Activated CD4-positive, alpha-beta T cell treated with anti-CD3 and anti-CD28 coated beads, Interleukin-10, Interleukin-2, amounts not matched to agents 100 ng/mL and 50 ng/mL, durations not matched to agents 16 hours and 8 hours (primary cell): Measurements from ENCODE around the gene LDHAL6A.

Experiments used
- DNase-seq: peaks from one replicate; pipeline ENCODE4 v3.0.0-alpha.2; 2020

The LDHAL6A gene

DNA sequence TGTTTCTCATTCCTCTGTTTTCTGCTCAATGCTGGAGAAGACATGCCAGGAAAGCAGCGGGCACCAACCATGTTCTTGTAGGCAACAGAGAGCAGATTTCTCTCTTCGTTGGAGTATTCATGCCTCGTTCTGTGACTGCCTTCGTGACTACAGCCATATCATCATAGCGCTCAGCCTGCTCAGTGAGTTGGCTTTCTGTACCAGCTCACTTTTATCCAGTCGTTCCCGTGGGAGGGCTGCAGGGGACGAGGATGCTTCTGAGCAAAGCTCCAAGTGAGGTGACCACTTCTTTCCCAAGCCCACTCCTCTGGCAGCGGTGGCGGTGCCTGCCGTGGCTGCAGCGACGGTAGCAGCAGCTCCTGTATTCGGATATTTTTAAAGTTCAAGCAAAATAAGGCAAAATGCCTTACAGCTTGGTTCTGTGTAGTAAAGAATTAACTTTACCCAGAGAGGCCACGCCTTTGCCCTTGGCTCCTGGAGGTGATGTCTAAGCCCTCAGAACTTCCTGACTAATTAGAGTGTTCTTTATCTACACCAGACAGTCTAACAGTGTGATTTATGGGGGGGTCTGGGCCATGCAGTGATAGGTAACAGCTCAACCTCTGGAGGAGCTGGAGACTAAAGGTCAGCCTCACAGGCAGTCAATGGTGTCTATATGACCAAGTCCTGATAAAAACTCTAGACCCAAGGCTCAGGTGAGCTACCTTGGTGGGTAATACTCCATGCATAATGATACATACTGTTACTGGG is 35.3 kb downstream of the LDHAL6A start:
- DNase-seq = no peak

- no peak for DNase-seq
Measured at GRCh38 chr11:18491924-18492323, 36.3 kb downstream of the LDHAL6A start.

- no peak for DNase-seq
Measured at GRCh38 chr11:18492888-18493287, 37.2 kb downstream of the LDHAL6A start.

- DNase-seq = no peak
Measured at GRCh38 chr11:18493310-18493709, 37.7 kb downstream of the LDHAL6A start.

GRCh38 chr11:18495271-18495670 is 39.6 kb downstream of the LDHAL6A start:
- DNase-seq = no peak

DNA sequence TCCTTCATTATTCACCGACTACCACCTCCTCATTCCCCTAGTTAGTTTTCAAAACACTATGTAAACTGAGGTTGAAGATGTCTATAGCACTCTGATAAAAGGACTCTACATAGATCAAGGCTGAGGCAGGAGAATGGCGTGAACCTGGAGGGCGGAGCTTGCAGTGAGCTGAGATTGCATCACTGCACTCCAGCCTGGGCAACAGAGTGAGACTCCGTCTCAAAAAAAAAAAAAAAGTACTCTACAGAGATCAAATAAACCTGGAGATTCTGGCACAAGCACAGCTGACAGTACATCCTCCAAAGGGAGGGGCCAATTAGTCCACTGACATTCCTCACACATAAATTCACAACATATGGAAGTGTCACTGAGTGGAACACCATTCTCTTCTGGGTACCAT is 40.0 kb downstream of the LDHAL6A start:
- DNase-seq = no peak

GRCh38 chr11:18498039-18498438 is 42.4 kb downstream of the LDHAL6A start:
- DNase-seq = no peak

DNA sequence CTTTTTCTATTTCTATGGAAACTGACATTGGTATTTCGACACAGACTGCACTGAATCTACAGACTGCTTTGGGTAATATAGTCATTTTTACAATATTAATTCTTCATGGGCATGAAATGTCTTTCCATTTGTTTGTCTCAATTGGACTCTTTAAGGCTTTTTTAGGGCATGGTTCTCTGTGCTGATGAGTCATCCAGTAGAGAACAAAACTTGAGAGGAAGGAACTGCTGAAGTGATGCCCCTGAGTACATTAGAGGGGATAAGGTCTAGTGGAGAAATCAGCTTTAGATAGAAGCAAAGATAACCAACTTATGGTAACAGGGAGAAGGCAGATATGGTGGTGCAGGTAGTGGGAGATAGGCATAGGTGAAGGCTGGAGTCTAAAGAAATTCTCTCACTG is 46.0 kb downstream of the LDHAL6A start:
- no peak for DNase-seq

- no peak for DNase-seq
Measured at GRCh38 chr11:18502352-18502751, 46.7 kb downstream of the LDHAL6A start.

DNA sequence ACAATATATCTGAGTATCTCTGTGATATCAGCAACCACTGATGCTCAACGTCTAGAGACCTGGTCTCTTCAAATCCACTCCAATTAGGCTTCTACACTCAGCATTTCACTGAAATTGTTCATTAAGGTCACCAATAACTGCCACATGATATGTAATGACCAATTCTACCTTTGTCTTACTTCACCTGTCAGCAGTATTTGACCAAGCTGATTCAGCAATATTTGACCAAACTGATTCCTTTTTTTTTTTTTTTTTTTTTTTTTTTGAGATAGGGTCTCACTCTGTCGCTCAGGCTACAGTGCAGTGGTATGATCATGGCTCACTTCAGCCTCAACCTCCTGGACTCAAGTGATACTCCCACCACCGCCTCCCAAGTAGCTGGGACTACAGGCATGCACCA is 65.5 kb downstream of the LDHAL6A start:
- no peak for DNase-seq

DNA sequence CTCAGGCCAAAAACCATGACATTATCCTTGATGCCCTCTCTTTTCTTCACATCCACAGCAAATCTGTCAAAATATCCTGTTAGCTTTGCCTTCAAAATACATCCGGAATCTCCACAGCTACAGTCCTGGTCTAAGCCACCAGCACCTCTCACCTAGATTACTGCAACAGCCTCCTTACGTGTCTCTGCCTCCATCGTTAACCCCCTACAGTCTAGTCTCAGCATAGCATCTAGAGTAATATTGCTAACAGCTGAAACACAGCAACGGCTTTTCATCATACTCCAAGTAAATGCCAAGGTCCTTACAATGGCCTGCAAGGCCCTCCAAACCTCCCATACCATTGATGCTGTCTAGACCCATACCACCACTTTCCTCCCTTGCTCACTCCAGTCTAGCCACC is 66.7 kb downstream of the LDHAL6A start:
- peak; percentile 16 for DNase-seq

- DNase-seq = no peak
Measured at GRCh38 chr11:18523084-18523483, 67.4 kb downstream of the LDHAL6A start.

- DNase-seq = no peak
Measured at GRCh38 chr11:18524248-18524647, 68.6 kb downstream of the LDHAL6A start.

DNA sequence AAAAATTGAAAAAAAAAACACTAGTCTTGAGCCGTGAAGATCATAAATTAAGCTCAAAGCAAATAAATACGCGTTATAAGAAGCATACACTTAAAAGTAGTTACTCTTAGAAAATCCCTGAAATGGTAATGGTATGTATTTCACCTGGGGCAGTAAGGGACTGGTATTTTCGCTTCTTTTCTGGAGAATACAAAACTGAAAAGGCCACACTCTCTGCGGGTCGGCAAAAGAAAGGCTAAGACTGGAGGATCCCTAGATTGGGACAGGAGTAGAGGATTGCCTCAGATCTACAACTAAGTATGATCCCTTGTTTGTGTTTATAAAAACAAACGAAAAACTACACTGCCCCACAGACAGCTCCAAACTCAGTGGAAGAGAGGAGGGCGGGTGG is 70.5 kb downstream of the LDHAL6A start:
- no peak for DNase-seq

GRCh38 chr11:18526521-18527296 is 71.1 kb downstream of the LDHAL6A start, which contains the start of gene TSG101:
TSS of gene TSG101 (minus strand) at chr11:18526942. CDS start at chr11:18526816, 126 bp downstream.
- peak; percentile 95 for DNase-seq

- peak; percentile 7 for DNase-seq
Measured at GRCh38 chr11:18527512-18527911, 71.9 kb downstream of the LDHAL6A start.
